Measurements from ENCODE around the gene AMDHD2. TPM values are rescaled to one million over a fixed set of nuclear protein-coding genes. Genes with fewer than 3 reads are reported as not detected.

Gene AMDHD2
- total RNA-seq, 4 donors from 2014 or later = 32.9 to 50.3 (median 42.2) TPM

DNA sequence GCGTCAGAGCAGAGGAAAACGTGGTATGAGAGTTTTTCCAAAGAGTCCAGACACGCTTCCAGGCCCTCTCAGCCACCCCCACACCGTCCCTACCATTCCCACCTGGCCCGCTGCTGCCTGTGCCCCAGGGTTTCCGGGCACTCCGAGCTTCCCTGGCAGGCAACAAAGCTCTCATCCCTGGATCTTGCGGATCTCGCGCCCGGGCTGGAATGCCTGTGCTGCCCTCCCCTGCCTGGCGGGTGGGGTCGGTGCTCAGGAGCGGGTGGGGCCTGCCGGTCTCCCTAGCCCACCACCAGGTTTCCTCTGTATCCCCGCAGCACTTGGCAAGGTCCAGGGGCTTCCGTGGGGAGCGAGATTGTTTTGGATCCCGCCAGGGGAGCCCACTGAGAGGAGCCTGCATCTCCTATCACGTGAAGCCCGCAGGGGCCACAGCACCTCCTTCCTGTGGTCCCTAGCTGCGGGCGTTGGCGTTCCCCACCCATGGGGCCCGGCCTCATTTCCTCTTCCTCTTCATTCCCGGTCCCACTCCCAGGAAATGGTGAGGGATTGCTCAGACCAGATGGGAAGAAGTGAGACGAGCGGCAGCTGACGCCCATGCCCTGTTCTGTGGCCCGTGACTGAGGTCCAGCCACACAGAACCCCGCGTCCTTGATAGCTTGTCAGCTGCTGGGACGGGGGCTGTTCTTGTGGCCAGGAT, 34.2 kb upstream of the AMDHD2 start:
- H3K4me3 ChIP-seq (ENCODE audit: low read depth, poor library complexity, severe bottlenecking) = no peak overlapping the region
- intact Hi-C loops (cut with DNase I; ENCODE audit: low total_unique reads) = no loop called here
- TF ChIP-seq POLR2A (IDR thresholded peaks at IDR 0.05) = no peak
- TF ChIP-seq, protein P1, sequence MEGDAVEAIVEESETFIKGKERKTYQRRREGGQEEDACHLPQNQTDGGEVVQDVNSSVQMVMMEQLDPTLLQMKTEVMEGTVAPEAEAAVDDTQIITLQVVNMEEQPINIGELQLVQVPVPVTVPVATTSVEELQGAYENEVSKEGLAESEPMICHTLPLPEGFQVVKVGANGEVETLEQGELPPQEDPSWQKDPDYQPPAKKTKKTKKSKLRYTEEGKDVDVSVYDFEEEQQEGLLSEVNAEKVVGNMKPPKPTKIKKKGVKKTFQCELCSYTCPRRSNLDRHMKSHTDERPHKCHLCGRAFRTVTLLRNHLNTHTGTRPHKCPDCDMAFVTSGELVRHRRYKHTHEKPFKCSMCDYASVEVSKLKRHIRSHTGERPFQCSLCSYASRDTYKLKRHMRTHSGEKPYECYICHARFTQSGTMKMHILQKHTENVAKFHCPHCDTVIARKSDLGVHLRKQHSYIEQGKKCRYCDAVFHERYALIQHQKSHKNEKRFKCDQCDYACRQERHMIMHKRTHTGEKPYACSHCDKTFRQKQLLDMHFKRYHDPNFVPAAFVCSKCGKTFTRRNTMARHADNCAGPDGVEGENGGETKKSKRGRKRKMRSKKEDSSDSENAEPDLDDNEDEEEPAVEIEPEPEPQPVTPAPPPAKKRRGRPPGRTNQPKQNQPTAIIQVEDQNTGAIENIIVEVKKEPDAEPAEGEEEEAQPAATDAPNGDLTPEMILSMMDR (IDR thresholded peaks at IDR 0.05) = no peak
- no peak for DNase-seq (ENCODE audit: low spot score in 2 of 2)
- WGBS, 2 donors = 51 to 60% methylated on average over 27 to 31 of the region's 33 CpGs

DNA sequence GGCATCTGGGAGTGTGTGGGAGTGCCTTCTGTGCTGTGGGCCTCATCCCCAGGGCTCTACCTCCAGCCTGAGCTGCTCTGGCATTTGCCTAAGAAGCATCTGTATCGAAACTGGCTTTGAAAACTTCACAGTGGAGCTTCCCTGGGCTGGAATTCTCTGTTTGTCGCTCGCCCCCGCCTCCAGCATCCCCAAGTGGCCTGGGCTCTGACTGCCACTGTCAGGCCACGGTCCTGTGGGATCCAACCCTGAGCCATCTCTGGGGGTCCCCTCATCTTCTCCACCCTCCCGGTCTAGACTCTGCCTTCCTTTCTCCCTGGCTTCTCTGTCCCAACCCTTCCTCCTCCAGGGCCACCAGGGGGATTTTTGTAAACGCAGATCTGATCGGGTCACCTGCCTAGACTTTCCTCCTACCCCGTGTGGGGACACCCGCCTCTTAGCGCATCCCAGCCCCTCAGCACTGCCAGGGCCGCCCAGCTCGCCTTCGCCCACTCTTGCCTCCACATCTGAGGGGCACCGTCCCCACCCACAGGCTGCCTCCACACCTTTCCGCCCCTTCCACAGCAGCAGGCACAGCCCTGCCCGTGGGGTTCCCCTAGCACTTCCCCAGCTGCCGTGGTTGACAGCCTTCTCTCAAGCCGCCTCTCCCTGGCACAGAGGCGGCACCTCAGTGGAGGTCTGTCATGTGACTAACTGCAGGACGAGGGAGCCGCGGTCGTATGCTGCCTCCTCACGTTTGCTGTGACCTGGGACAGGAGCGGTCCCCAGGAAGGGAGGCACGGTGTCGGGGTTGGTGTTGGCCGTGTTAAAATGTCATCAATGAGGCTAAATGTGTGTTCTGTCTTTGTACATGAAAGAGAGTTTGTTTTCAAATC, 33.3 kb upstream of the AMDHD2 start:
- DNase-seq (ENCODE audit: low spot score in 2 of 2) = peak; percentile 73 to 94
- intact Hi-C loops (cut with DNase I; ENCODE audit: low total_unique reads) = no loop called here
- TF ChIP-seq POLR2A (IDR thresholded peaks at IDR 0.05) = no peak
- TF ChIP-seq, protein P1 (IDR thresholded peaks at IDR 0.05) = no peak
- no peak overlapping the region for H3K4me3 ChIP-seq (ENCODE audit: low read depth, poor library complexity, severe bottlenecking)
- 47 to 52% methylated on average over 29 of the region's 29 CpGs for WGBS, 2 donors

DNA sequence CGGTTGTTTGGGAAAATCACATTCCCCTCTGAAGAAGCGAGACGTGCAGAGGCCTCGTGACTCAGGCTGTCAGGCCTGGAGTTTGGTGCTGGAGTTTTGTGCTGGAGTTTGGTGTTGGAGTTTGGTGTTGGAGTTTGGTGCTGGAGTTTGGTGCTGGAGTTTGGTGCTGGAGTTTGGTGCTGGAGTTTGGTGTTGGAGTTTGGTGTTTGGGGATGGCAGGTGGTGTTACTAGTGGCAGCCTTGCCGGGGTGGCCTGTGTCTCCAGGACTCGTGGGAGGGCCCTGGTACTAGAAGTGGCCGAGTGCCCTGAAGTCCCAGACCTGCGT, 32.7 kb upstream of the AMDHD2 start:
- intact Hi-C loops (cut with DNase I; ENCODE audit: low total_unique reads) = no loop called here
- WGBS, 2 donors = 27 to 48% methylated on average over 8 of the region's 8 CpGs

DNA sequence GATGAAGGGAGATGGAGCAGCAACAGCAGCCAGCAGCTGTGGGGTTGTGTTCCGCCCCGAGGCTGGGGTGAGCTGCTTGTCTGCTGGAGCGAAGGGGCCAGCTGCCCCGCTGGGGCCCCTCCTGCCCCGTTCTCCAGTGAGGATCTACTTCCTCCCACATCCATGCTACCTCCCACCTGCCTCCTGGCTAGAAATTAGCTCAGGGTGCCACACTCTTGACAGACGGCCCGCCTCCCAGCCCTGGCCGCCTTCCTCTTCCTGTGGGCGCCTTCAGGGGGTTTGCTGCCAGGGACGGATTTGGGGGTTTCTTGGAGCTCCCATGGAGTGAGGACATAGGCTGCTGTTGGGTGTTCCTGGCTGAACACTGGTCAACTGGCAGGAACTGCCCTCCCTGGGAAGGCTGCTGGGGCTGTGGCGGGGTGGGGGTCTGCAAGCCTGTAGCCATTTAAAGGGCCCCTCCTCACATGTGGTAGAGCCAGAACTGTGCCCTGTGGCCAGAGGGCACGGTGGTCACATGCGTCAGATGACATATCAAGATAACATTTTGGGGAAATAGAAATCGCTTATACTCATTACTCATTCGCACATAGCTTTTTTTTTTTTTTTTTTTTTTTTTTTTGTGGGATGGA, 32.2 kb upstream of the AMDHD2 start:
- intact Hi-C loops (cut with DNase I; ENCODE audit: low total_unique reads) = no loop called here
- 78 to 80% methylated on average over 15 of the region's 15 CpGs for WGBS, 2 donors
- TF ChIP-seq, protein P1 (IDR thresholded peaks at IDR 0.05) = no peak
- TF ChIP-seq POLR2A (IDR thresholded peaks at IDR 0.05) = no peak
- no peak overlapping the region for H3K4me3 ChIP-seq (ENCODE audit: low read depth, poor library complexity, severe bottlenecking)
- no peak for DNase-seq (ENCODE audit: low spot score in 2 of 2)

More for the DNA sequence above, 32.7 kb upstream of the AMDHD2 start:
- no peak for TF ChIP-seq POLR2A (IDR thresholded peaks at IDR 0.05)
- TF ChIP-seq, protein P1 (IDR thresholded peaks at IDR 0.05) = no peak
- DNase-seq (ENCODE audit: low spot score in 2 of 2) = no peak
- no peak overlapping the region for H3K4me3 ChIP-seq (ENCODE audit: low read depth, poor library complexity, severe bottlenecking)

DNA sequence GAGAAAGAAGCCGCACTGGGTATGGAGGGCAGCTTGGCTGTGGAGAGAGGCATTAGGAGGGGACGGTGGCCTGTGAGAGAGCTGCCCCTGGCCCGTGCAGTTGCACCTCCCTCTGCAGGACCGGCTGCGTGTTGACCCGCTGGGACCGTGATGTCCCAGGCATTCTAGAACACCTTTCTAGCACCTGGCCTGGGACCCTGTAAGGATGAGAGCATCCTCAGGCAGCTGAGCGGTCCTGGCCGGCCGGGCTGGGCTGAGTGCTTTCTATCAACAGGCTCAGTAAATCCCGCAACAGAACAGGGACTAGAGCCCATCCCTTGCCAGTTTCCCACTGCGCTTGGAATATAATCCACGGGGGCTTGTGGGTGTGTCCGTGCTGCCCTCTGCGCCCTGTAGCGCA, 30.6 kb upstream of the AMDHD2 start:
- TF ChIP-seq, protein P1 (IDR thresholded peaks at IDR 0.05) = no peak
- no peak for TF ChIP-seq POLR2A (IDR thresholded peaks at IDR 0.05)
- no peak for DNase-seq (ENCODE audit: low spot score in 2 of 2)
- 90% methylated on average over 14 to 16 of the region's 16 CpGs for WGBS, 2 donors
- H3K4me3 ChIP-seq (ENCODE audit: low read depth, poor library complexity, severe bottlenecking) = no peak overlapping the region
- intact Hi-C loops (cut with DNase I; ENCODE audit: low total_unique reads) = no loop called here
